Pons (tissue), 1 donor: Measurements from ENCODE around the gene MRPL34.

Experiments used
- DNase-seq: peaks from one replicate; pipeline ENCODE4 v3.0.0-alpha.2; 2016; ENCODE audit warnings: low spot score

MRPL34 gene

DNA sequence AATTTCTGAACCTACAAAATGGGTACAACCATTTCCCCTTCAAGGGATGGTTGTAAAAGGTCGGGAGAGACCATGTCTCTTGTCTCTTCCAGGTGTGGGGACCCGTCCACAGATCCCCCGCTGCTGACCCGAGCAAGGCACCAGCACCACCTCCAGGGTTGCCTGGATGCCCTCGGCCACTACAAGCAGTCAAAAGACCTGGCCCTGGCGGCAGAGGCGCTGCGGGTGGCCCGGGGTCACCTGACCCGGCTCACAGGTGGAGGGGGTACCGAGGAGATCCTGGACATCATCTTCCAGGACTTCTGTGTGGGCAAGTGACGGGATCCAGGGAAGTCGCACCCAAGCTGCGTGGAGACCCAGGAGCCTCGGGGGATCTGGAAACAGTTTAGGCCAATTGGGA is 35.7 kb downstream of the MRPL34 start:
- no peak for DNase-seq

DNA sequence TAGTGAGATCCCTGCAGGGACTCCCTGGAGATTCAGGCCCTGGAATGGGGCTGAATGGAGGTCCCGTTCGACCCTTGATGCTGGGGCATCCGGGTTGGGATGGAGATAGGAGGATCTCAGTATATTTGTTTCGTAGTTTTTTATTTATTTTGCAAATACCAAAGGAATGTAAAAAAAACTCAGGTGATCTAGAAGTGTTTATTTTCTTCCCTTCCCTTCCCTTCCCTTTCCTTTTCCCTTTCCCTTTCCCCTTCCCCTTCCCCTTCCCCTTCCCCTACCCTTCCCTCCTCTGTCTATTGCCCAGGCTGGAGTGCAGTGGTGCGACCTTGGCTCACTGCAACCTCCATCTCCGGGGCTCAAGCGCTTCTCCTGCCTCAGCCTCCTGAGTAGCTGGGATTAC is 36.2 kb downstream of the MRPL34 start:
- DNase-seq: no peak

DNA sequence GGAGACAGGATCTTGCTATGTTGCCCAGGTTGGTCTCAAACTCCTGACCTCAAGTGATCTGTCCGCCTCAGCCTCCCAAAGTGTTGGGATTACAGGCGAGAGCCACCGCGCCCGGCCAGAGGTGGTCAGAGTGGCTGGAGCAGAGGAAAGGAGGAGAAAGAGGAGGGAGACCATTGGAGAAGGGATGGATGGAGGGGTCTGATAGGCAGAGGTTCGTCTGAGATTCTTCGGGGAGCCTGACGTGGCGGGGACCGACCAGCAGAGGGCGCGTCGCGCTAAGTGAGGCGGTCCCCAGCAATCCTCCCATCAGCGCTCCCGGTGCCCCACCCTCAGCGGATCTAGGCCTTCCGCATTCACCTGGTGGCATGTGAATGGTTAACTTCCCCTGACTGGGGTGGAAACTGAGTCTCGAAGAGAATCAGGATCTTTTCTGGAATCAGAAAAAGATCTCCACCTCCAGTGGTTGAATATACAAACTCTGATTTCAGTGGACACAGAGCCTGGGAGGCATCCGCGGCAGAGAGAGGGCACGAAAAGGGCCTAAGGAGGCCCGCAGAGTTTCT is 40.5 kb downstream of the MRPL34 start:
- DNase-seq: peak; percentile 34

DNA sequence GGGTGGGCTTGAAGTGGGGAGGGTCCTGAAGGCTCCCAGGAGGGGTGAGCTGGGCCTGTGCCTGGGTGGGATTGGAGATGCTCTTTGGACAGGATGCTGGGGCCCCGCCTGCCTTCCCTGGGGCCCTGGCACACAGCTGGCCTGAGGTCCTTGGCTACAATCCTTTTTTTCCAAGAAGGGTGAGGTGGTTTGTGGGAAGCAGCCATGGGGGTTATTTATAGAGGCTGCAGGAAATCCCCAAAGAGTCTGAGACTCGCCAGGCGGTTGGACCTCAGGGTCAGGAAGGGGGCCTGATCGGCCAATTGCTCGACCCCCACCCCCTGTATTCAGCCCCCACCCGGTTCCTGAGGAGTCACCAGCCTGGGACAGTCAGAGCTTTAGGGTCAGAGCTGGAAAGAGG is 41.7 kb downstream of the MRPL34 start:
- DNase-seq: no peak

DNA sequence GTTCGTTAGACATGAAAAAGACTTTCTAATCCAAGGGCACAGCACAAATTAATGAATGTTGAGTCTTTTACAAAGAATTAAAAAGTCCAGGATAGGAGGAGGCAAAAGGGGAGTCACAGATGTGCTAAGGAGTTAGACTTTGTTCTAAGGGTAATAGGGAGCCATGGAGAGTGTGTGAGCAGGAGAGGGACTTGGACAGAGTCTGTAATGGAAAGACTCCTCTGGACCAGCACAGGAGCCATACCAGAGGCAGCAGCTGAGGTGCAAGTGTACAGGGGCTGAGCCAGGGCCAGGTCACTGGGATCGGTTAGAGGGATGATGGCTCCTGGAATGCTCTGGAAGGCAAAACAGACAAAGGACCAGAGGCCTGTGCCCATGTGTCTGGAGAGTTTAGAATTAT is 42.2 kb downstream of the MRPL34 start:
- DNase-seq: no peak

DNA sequence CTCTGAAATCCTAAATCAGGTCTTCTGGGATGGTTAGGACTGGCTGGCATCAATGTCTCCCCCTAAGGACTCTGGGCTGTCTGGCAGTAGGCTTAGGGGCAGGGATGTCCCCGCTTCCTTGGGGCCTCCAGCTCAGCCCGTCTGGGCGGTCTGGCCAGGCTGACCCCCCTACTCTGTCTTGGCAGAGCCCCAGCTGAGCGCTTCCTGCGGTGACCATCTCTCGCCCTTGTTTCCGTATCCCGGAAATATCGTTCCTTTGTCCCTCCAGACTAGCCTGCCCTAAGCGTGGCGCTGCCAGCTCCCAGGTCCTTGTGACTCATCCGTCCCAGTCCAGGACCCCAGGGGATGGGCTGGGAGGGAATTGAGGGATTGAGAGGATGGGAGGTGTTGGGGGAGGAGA is 43.0 kb downstream of the MRPL34 start:
- no peak for DNase-seq

DNA sequence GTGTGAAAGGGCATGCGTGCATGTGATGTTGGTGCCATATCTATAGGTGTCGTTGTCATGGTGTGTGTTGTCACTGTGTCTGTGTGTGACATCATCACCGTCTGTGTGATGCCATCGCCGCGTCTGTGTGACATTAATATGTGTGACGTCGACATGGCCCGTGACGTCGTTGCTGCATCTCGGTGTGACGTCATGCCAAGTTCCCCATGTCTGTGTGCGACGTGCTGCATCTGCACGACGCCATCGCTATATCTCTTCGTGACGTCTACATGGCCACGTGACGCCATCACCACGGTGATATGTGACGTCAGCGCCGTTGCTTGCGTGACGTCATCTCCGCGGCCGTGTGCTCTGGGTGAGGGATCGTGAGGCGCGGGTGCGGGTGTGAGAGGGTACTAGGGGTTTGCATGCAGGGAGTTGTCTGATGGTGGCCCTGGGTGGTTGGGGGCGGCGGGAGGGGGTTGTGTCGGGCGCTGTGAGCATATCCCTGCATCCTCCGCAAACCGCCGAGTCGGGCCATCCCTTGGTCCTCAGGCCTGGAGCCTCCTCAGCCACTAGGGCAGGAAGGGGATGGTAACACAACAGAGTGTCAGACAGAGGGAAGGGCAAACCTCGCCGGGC is 46.3 kb downstream of the MRPL34 start:
- no peak for DNase-seq

DNA sequence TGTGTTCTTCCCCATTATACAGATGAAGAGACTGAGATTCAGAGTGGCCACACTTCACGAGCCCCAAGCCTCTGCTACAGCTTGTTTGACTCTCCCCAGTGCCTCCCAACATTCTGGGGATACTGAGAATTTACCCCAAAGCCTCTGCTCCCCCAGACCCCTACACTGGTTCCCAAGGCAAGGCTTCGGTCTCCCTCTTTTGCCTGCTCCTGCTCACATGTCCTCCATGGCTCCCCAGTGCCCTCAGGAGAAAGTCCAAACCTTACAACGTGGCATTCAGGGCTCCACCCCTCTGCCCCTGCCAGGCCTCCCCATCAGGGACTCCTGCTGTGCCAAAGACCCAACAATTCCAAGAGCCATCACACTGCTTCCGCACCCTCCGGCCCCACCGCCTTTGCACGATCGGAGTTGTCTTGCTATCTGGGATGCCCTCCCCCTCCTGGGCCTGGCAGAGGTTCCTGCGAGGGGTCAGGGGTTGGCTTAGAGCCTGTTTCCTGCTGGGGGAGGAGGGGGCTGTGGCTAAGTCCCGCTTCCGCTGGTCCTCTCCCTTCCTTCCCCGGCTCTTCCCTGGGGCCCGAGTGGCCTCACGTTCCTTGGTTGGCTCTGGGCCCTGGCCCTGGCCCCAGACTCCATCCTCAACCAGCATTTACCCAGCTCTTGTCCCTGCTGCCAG is 47.1 kb downstream of the MRPL34 start:
- DNase-seq: no peak

DNA sequence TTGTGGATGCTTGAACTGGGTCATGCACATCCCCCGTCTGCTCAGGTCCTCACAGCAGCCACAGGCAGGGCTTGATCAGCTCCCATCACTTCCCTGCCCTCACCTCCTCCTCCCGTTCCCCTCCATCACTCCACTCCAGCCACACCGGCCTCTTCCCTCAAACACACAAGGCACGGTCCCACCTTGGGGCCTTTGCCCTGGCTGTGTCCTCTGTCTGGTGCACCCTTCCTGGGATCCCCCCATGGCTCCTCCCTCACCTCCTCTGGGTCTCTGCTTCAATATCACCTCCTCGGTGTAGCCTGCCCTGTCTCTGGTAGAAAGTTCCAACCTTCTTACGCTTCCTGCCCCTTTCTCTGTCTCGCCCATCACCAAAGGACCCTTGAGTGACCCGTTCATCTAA is 47.7 kb downstream of the MRPL34 start:
- no peak for DNase-seq
